ENCODE data around the gene SAMD14. TPM values are rescaled to one million over a fixed set of nuclear protein-coding genes. Genes with fewer than 3 reads are reported as not detected.

Gene SAMD14
- total and polyA plus RNA-seq, 11 donors, result 0.44 to 3.9 (median 1.2) TPM

GRCh38 chr17:50105811-50106210 lies 24.1 kb downstream of the SAMD14 start:
- WGBS, 4 donors, result 87 to 95% (median 92%) methylated on average over 21 of the region's 21 CpGs
- intact Hi-C loops (cut with DNase I), result loop anchor here in 1 of 10 donors (10.0 kb wide), 1 partner anchor 259 kb away; no protein-coding TSS in a partner anchor
- Histone ChIP-seq H3K27me3 (no peaks in the 10 kb centered on the region), H3K36me3 (peaks cover 0 to 78% (median 56%) of the 10 kb centered on the region in 9 donors), H3K4me1 (peaks cover 0 to 44% (median 18%) of the 10 kb centered on the region in 12 donors), H3K9me3 (no peaks in the 10 kb centered on the region), H3K4me3 (no peak overlapping the region), H3K27ac (no peak overlapping the region)
- ATAC-seq, result no peak
- TF ChIP-seq POLR2A (IDR thresholded peaks at IDR 0.05), result no peak
- no peak for TF ChIP-seq CTCF (IDR thresholded peaks at IDR 0.05)
- DNase-seq, result peak in 1 of 5 donors; percentile 37

GRCh38 chr17:50103941-50104340 lies 26.0 kb downstream of the SAMD14 start:
- H3K27ac ChIP-seq, result peak overlapping the region in 6 of 12 donors; percentile 43 to 97 (median 92)
- TF ChIP-seq POLR2A (IDR thresholded peaks at IDR 0.05) (no peak), CTCF (IDR thresholded peaks at IDR 0.05) (no peak)
- ATAC-seq, result no peak
- H3K36me3 ChIP-seq, result peaks cover 0 to 78% (median 49%) of the 10 kb centered on the region in 9 donors
- 88 to 90% (median 89%) methylated on average over 5 of the region's 5 CpGs for WGBS, 4 donors
- no peak overlapping the region for H3K4me3 ChIP-seq
- peaks cover 0 to 51% (median 22%) of the 10 kb centered on the region in 12 donors for H3K4me1 ChIP-seq
- DNase-seq, result no peak
- intact Hi-C loops (cut with DNase I), result loop anchor here in 2 of 10 donors (5.0 to 10.0 kb wide), 2 partner anchors 73 to 261 kb away; no protein-coding TSS in a partner anchor
- H3K9me3 ChIP-seq, result no peaks in the 10 kb centered on the region
- H3K27me3 ChIP-seq, result no peaks in the 10 kb centered on the region

- ATAC-seq, result no peak
- peak overlapping the region; percentile 75 to 97 (median 90) for H3K27ac ChIP-seq
- WGBS, 4 donors, result 67 to 76% (median 71%) methylated on average over 2 of the region's 2 CpGs
Observed at GRCh38 chr17:50103252-50103651, 26.7 kb downstream of the SAMD14 start.

More at GRCh38 chr17:50103252-50103651, 26.7 kb downstream of the SAMD14 start:
- H3K9me3 ChIP-seq, result no peaks in the 10 kb centered on the region
- no peak overlapping the region for H3K4me3 ChIP-seq
- peaks cover 0 to 57% (median 25%) of the 10 kb centered on the region in 12 donors for H3K4me1 ChIP-seq
- DNase-seq, result no peak
- intact Hi-C loops (cut with DNase I), result loop anchor here in 2 of 10 donors (5.0 to 10.0 kb wide), 2 partner anchors 74 to 262 kb away; no protein-coding TSS in a partner anchor
- peaks cover 0 to 78% (median 53%) of the 10 kb centered on the region in 9 donors for H3K36me3 ChIP-seq
- TF ChIP-seq CTCF (IDR thresholded peaks at IDR 0.05) (no peak), POLR2A (IDR thresholded peaks at IDR 0.05) (no peak)
- no peaks in the 10 kb centered on the region for H3K27me3 ChIP-seq

Data from heart left ventricle (tissue), 16 donors.